Activated naive CD4-positive, alpha-beta T cell treated with anti-CD3 and anti-CD28 coated beads for 36 hours (primary cell): ENCODE measurements around the gene GRK5. TPM values are rescaled to one million over a fixed set of nuclear protein-coding genes. Genes with fewer than 3 reads are reported as not detected.

ENCODE experiments used
- CTCF ChIA-PET: fragments of 350-600 bp; sonication (Branson Sonifier 250); formaldehyde crosslinking; loops from one replicate; lab custom pipeline; 2021; ENCODE audit warnings: antibody characterized with exemption; lab: Charles Lee
- DNase-seq: peaks from one replicate; pipeline ENCODE4 v3.0.0-alpha.2; 2020
- H3K27ac Mint-ChIP-seq: one replicate; pipeline ENCODE4 v1.8.0; 2021; ENCODE audit warnings: mild to moderate bottlenecking, mixed read lengths
- H3K27me3 Mint-ChIP-seq: one replicate; pipeline ENCODE4 v1.8.0; 2021; ENCODE audit warnings: low read depth, mixed read lengths
- H3K36me3 Mint-ChIP-seq: one replicate; pipeline ENCODE4 v1.8.0; 2021; ENCODE audit warnings: low read depth, mixed read lengths
- H3K4me1 Mint-ChIP-seq: one replicate; pipeline ENCODE4 v1.8.0; 2021; ENCODE audit warnings: low read depth, mixed read lengths
- H3K4me3 Mint-ChIP-seq: one replicate; pipeline ENCODE4 v1.8.0; 2021; ENCODE audit warnings: mild to moderate bottlenecking, moderate library complexity, mixed read lengths
- H3K9me3 Mint-ChIP-seq: one replicate; pipeline ENCODE4 v1.8.0; 2021; ENCODE audit warnings: mixed read lengths
- intact Hi-C: fragments of 100-400 bp; cut with micrococcal nuclease; formaldehyde crosslinking; loops from one replicate; pipeline ENCODE4 v1.15.1; 2023
- total RNA-seq, 2 experiments: library from RNA; stranded (reverse); gene quantifications; one replicate each; pipeline ENCODE4 v1.2.3, GENCODE V29; 2021

Gene GRK5
- total RNA-seq, 2 experiments from 2014 or later, result 27.1 to 29.7 TPM

DNA sequence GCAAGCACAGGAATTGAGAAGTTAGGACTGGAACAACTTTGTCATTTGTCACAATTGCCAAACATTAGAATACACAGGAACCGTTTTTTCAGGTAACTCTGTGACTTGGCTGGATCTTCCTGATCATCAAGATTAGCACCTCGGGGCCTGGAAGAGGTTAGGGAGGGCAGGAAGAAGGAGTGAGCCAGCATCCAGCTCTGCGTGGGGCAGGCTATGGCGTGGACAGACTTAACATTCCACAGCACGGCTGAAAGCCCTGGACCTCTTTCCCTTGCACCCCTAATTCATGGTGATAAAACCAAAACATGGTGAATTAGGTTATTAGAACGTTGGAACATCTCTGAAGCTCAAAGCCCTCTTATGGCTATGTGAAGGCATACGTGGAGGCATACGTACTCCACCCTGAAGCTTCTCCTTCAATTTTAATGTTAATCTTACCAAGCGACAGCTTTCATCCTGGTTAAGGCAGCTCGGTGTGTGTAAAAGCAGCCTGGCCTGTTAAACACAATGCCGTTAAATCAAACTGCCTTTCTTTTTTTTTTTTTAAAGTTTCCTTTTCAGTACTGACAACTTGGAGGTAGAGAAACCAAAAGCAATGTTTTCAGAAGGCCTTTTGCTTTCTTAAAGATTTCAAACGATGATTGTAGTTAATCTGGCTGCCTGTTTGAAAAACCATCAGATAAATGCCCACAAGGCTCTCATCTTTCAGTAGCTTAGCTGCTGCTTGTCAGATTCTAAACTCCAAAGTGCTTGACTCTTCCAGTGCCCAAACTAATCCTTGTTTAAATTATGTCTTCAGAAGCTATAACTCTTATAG lies 4.5 kb downstream of the GRK5 start:
- H3K9me3 Mint-ChIP-seq, result no peaks in the 10 kb centered on the region
- peaks cover 47% of the 10 kb centered on the region for H3K4me1 Mint-ChIP-seq
- DNase-seq, result peak; percentile 29
- intact Hi-C loops, result loop anchor here (1.0 kb wide), 2 partner anchors 21 to 38 kb away; no protein-coding TSS in a partner anchor
- peak overlapping the region; percentile 65 for H3K4me3 Mint-ChIP-seq
- H3K36me3 Mint-ChIP-seq, result peaks cover 8% of the 10 kb centered on the region
- H3K27ac Mint-ChIP-seq, result peak overlapping the region; percentile 93
- H3K27me3 Mint-ChIP-seq, result no peaks in the 10 kb centered on the region
- CTCF ChIA-PET, result interaction anchor here (0.6 to 2.3 kb wide), 12 partner anchors 13 to 234 kb away, joined by 3 to 11 read pairs (median 3); no protein-coding TSS in a partner anchor

DNA sequence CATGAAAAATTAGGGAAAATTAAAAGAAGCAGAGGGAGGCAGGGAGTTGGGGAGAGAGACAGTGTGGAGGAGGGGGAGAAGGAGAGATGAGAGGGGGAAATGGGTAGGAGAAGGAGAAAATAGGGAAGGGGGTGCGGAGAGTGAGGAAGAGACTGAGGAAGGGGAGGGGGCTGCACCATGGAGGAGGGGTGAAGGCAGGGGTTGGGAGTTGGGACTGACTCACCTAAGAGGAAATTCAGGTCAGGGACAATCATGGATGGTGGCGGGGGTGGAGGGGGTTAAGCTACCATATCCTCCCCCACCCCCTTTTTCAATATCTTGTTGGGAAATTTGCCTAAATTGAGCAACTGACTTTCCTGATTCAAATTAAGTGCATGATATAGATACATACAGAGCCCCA lies 8.0 kb downstream of the GRK5 start:
- intact Hi-C loops, result no loop called here
- Mint-ChIP-seq H3K9me3 (no peaks in the 10 kb centered on the region), H3K27ac (peak overlapping the region; percentile 5)

DNA sequence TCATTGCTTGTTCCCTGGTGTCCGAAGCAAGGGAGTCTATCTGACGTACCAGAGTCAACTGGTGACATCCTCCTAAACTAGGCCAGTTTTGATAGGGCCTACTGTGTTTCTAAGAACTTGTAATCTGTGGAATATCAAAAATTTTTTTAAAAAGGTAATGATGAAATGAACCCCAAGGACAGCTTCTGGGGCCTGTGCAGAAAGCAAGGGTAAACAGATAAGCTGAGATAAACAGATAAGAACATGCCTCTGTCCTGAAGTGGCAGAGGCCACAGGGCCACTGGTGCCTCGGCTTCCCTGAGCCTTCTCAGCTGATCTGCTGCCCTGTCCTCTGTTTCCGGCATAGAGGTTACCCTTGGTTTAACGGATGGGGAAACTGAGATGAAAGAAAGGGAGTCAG lies 8.8 kb downstream of the GRK5 start:
- H3K9me3 Mint-ChIP-seq, result no peaks in the 10 kb centered on the region
- peaks cover 8% of the 10 kb centered on the region for H3K36me3 Mint-ChIP-seq
- no peaks in the 10 kb centered on the region for H3K27me3 Mint-ChIP-seq
- intact Hi-C loops, result no loop called here
- DNase-seq, result no peak
- H3K4me1 Mint-ChIP-seq, result peaks cover 38% of the 10 kb centered on the region
- CTCF ChIA-PET, result no interaction called here
- no peak overlapping the region for H3K27ac Mint-ChIP-seq
- H3K4me3 Mint-ChIP-seq, result no peak overlapping the region

More for the DNA sequence above, 8.0 kb downstream of the GRK5 start:
- CTCF ChIA-PET, result no interaction called here
- Mint-ChIP-seq H3K27me3 (no peaks in the 10 kb centered on the region), H3K4me1 (peaks cover 42% of the 10 kb centered on the region), H3K36me3 (peaks cover 8% of the 10 kb centered on the region), H3K4me3 (no peak overlapping the region)
- no peak for DNase-seq

DNA sequence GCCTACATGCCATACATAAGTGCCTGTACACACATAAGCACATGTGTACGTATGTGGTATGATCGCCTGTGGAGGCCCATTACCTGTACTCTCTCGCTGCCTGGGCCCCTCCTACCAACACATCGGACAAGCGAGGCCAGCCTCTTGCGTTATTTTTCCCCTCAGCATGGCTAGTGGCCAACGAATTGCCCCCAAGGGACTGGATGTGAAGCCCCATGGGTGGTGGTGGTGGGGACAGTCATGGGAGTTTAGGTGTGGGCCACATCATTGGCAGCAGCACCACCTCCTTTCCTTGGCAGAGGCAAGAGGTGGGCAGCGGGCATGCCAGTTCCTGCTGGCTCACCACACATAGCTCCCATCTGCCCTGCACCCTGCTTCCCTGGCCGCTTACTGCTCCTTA lies 10.0 kb downstream of the GRK5 start:
- Mint-ChIP-seq H3K36me3 (peaks cover 8% of the 10 kb centered on the region), H3K4me1 (peaks cover 37% of the 10 kb centered on the region), H3K27me3 (no peaks in the 10 kb centered on the region), H3K4me3 (no peak overlapping the region), H3K27ac (no peak overlapping the region), H3K9me3 (no peaks in the 10 kb centered on the region)
- CTCF ChIA-PET, result interaction anchor here (1.1 kb wide), 1 partner anchor 8 kb away, joined by 3 read pairs; no protein-coding TSS in a partner anchor
- DNase-seq, result no peak
- intact Hi-C loops, result no loop called here

DNA sequence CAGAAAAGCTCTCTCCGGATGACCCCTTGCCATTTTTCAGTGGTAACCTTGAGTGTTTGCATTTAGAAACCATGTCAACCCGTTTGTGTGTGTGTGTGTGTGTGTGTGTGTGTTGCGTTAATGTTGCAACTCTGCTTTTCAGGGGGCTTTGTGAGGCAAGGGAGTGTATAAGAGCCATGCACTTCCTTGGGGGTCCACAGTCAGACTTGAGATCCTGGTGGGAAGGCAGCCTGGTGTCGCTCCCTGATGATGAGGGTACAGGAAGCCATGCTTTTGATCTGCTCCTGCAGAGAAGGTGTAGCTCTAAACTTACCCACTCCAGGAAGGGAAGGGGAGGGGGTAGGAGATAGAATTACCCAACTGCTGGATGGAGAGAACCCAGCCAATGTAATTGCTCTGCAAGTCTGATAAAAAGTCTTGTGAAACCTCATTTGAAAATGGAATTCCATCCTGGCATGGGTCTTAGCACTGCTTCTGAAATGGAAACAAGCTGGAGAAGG lies 10.7 kb downstream of the GRK5 start:
- no peak overlapping the region for H3K27ac Mint-ChIP-seq
- CTCF ChIA-PET, result interaction anchor here (1.1 kb wide), 1 partner anchor 9 kb away, joined by 3 read pairs; no protein-coding TSS in a partner anchor
- H3K4me3 Mint-ChIP-seq, result no peak overlapping the region
- peaks cover 34% of the 10 kb centered on the region for H3K4me1 Mint-ChIP-seq
- H3K36me3 Mint-ChIP-seq, result peaks cover 4% of the 10 kb centered on the region
- H3K27me3 Mint-ChIP-seq, result no peaks in the 10 kb centered on the region
- H3K9me3 Mint-ChIP-seq, result no peaks in the 10 kb centered on the region
- intact Hi-C loops, result no loop called here
- DNase-seq, result no peak

DNA sequence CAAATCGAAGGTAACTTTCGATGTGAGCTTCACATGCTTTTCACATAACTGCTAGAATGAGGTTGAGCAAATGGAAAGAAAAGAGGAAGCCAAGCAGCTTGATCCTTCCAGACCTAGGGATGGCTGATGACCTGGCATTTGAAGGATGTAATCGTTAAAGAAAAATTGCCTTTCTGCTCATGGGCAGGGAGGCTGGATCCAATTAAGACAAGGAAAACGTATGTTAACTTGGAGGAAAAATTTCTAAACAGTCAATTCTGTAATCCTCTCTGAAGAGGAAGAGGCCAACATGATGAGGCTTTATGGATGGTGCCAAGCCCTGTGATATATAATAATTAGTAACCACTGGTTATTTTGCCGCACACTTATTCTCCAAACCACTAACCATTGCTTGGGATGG lies 12.5 kb downstream of the GRK5 start:
- H3K9me3 Mint-ChIP-seq, result no peaks in the 10 kb centered on the region
- no peak for DNase-seq
- H3K4me3 Mint-ChIP-seq, result no peak overlapping the region
- no peak overlapping the region for H3K27ac Mint-ChIP-seq
- CTCF ChIA-PET, result no interaction called here
- H3K4me1 Mint-ChIP-seq, result peaks cover 22% of the 10 kb centered on the region
- H3K36me3 Mint-ChIP-seq, result peaks cover 2% of the 10 kb centered on the region
- intact Hi-C loops, result loop anchor here (2.0 kb wide), 1 partner anchor 31 kb away; no protein-coding TSS in a partner anchor
- no peaks in the 10 kb centered on the region for H3K27me3 Mint-ChIP-seq

DNA sequence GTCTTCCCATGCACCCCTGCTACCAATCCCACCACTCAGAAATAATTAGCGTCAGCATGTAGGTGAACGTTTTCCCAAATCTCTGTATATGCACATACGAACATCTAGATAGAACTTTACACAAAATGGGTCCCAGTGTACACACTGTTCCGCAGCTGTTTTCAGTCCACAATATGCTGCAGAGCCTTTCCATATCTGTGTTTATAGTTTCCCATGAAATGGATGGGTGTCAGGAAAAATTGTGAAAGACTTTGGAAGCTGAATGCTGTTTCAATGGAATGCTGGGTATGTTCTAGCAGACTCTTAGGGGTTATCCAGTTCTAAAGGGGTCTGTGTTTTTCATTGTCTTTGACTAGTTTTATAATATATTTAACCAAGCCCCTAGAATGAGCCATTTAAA lies 13.8 kb downstream of the GRK5 start:
- no peak for DNase-seq
- Mint-ChIP-seq H3K27ac (no peak overlapping the region), H3K27me3 (no peaks in the 10 kb centered on the region), H3K36me3 (no peaks in the 10 kb centered on the region), H3K4me3 (no peak overlapping the region), H3K4me1 (peaks cover 25% of the 10 kb centered on the region), H3K9me3 (no peaks in the 10 kb centered on the region)
- intact Hi-C loops, result loop anchor here (1.0 to 2.0 kb wide), 3 partner anchors 12 to 30 kb away; no protein-coding TSS in a partner anchor
- CTCF ChIA-PET, result interaction anchor here (2.3 kb wide), 1 partner anchor 12 kb away, joined by 11 read pairs; no protein-coding TSS in a partner anchor

DNA sequence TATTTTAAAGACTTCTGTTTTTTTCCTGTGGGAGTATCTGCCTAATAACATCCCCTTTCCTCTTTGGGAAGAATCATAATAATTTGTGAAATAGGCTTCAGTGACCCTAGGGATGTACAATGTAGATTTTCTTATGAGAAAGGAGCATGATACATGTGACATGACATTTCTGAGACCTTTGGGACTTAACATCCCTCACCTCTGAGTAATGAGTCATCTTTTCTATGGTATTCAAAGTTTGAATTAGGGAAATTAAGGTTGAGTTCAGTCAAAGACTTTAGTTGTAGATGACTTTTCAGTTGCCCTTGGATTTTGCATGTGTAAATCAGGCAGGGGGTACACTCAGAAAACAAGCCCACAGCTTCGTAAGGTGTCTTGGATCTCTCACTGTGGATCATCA lies 14.3 kb downstream of the GRK5 start:
- peak overlapping the region; percentile 72 for H3K27ac Mint-ChIP-seq
- CTCF ChIA-PET, result interaction anchor here (2.3 kb wide), 1 partner anchor 12 kb away, joined by 11 read pairs; no protein-coding TSS in a partner anchor
- intact Hi-C loops, result loop anchor here (1.0 to 2.0 kb wide), 3 partner anchors 12 to 29 kb away; no protein-coding TSS in a partner anchor
- no peaks in the 10 kb centered on the region for H3K36me3 Mint-ChIP-seq
- H3K9me3 Mint-ChIP-seq, result no peaks in the 10 kb centered on the region
- H3K4me1 Mint-ChIP-seq, result peaks cover 25% of the 10 kb centered on the region
- no peak overlapping the region for H3K4me3 Mint-ChIP-seq
- no peaks in the 10 kb centered on the region for H3K27me3 Mint-ChIP-seq
- peak; percentile 34 for DNase-seq

DNA sequence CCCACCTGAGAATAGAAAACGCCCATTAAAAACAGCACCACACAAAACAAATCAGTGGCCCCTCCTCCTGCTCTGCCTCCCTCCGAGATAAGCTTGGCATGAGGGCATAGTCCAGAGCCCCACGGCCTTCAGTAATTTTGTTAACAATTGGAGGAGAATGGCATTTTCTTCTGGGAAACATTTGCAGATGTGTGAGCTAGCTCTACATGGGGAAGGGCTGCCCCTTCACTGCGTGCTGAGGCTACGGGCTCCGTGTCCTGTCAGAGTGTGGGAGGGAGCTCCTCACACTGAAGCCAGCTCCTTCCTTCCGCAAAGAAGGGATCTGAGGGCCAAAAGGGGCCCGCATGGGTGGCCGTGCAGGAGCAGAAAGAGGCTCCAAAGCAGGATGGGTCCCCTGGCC lies 15.2 kb downstream of the GRK5 start:
- CTCF ChIA-PET, result interaction anchor here (0.8 to 2.3 kb wide), 3 partner anchors 11 to 77 kb away, joined by 3 to 11 read pairs (median 3); no protein-coding TSS in a partner anchor
- Mint-ChIP-seq H3K4me3 (no peak overlapping the region), H3K27ac (no peak overlapping the region), H3K27me3 (no peaks in the 10 kb centered on the region), H3K9me3 (no peaks in the 10 kb centered on the region), H3K36me3 (no peaks in the 10 kb centered on the region), H3K4me1 (peaks cover 22% of the 10 kb centered on the region)
- intact Hi-C loops, result no loop called here
- DNase-seq, result no peak

DNA sequence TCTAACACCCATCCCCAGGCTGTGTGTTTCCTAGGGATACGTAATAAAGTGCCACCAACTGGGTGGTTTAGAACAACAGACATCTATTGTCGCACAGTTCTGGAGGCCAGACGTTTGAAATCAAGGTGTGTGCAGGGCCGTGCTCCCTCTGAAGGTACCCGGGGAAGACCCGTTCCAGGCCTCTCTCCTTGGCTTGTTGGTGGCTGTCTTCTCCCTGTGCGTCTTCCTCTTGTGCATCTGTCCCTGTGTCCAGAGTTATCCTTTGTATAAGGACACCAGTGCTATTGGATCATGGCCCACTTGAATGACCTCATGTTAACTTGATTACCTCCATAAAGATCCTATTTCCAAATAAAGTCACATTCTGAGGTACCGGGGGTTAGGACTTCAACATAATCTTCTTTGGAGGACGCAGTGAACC lies 15.6 kb downstream of the GRK5 start:
- H3K4me3 Mint-ChIP-seq, result no peak overlapping the region
- CTCF ChIA-PET, result interaction anchor here (0.8 to 1.1 kb wide), 2 partner anchors 11 to 76 kb away, joined by 3 read pairs; no protein-coding TSS in a partner anchor
- intact Hi-C loops, result no loop called here
- DNase-seq, result no peak
- no peak overlapping the region for H3K27ac Mint-ChIP-seq
- no peaks in the 10 kb centered on the region for H3K27me3 Mint-ChIP-seq
- peaks cover 22% of the 10 kb centered on the region for H3K4me1 Mint-ChIP-seq
- no peaks in the 10 kb centered on the region for H3K9me3 Mint-ChIP-seq
- H3K36me3 Mint-ChIP-seq, result no peaks in the 10 kb centered on the region

DNA sequence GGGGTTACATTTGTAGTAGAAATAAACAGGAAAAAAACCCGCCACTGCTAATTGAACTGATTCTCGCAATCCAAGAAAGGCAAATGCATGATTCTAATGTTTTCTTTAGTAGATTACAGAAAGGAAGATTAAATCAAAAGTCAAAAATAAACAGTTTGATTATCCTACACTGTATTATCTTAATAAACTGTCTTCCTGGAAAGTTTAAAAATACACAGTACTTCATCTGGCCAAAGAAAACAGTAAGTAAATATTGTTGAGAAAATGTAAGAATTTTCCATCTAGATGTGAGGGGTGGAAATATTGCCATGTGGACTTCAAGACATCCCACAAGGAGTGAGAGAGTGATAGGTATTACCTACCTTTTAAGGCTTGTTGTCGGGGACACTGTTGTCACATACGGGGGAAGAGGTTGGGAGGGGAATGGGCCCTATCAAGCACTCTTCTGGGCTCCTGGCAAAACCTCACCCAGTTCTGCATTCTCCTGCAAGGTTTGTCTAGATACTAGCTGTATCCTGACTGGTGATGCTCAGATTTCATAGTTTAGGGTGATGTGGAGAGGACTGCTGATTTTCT lies 17.8 kb downstream of the GRK5 start:
- Mint-ChIP-seq H3K4me1 (peaks cover 26% of the 10 kb centered on the region), H3K9me3 (no peaks in the 10 kb centered on the region), H3K36me3 (peaks cover 2% of the 10 kb centered on the region), H3K27ac (no peak overlapping the region), H3K27me3 (no peaks in the 10 kb centered on the region), H3K4me3 (no peak overlapping the region)
- no peak for DNase-seq
- CTCF ChIA-PET, result interaction anchor here (1.0 kb wide), 1 partner anchor 13 kb away, joined by 3 read pairs; no protein-coding TSS in a partner anchor
- intact Hi-C loops, result no loop called here

DNA sequence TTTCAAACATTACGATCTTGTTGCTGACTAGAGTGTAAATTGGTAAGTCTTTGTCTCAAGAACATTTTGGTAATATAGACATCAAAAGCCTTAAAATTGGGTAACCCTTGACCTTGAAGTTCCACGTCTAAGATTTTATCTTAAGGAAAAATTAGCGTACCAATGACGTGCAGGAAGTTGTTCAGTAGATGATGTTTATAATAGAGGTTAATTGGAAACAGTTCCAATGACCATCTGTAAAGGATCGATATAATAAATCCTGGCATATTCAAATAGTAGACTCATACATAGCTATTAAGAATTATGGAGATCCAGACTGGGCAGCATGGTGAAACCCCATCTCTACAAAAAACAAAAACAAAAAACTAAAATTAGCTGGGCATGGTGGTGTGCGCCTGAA lies 20.5 kb downstream of the GRK5 start:
- Mint-ChIP-seq H3K9me3 (peaks cover 16% of the 10 kb centered on the region), H3K36me3 (peaks cover 16% of the 10 kb centered on the region), H3K27me3 (no peaks in the 10 kb centered on the region), H3K4me3 (no peak overlapping the region), H3K27ac (no peak overlapping the region), H3K4me1 (peaks cover 27% of the 10 kb centered on the region)
- intact Hi-C loops, result no loop called here
- CTCF ChIA-PET, result interaction anchor here (1.4 kb wide), 1 partner anchor 28 kb away, joined by 5 read pairs; no protein-coding TSS in a partner anchor
- DNase-seq, result no peak
